Right lobe of liver (tissue), 4 donors: Measurements from ENCODE around the gene ANAPC13.

ENCODE experiments used
- POLR2A ChIP-seq: fragments of 450-650 bp; IDR thresholded peaks from one replicate; pipeline ENCODE4 v1.6.1; 2017; ENCODE audit warnings: antibody characterized with exemption, mild to moderate bottlenecking
- TF ChIP-seq, protein P1 (sequence below), 4 donors: fragments of 200-600 bp in 3 of 4; fragments of 450-650 bp in 1 of 4; IDR thresholded peaks; one replicate each; pipeline versions ENCODE4 v1.5.1 to v1.8.0; 2016 to 2022; ENCODE audit warnings: antibody characterized with exemption in 4 of 4, mild to moderate bottlenecking in 2 of 4
- donor health status: DM: no; HTN: no; CAD: no.
- donor health status: DM: no; HTN: no; CAD: no.
- donor health status: DM: no; HTN: yes; CAD: no.

DNA sequence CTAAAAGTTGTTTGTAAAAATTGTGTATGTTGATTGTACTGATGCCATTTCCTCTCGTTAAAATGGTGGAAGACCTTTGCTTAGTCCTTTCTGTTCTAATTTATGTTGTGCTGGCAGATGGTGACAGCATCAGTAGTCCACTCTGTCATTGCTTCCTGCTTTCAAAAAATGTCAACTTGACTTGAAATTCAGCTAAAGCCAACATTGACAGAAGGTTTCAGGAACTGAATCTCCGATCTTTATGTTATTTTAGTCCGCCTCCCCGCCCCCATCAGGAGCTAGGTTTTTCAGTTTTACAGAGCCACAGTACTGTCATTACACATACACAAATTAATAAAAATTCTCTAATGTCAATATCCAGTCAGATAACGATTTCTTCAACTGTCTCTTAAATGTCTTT lies 1.6 kb upstream of the ANAPC13 start:
- TF ChIP-seq, protein P1, sequence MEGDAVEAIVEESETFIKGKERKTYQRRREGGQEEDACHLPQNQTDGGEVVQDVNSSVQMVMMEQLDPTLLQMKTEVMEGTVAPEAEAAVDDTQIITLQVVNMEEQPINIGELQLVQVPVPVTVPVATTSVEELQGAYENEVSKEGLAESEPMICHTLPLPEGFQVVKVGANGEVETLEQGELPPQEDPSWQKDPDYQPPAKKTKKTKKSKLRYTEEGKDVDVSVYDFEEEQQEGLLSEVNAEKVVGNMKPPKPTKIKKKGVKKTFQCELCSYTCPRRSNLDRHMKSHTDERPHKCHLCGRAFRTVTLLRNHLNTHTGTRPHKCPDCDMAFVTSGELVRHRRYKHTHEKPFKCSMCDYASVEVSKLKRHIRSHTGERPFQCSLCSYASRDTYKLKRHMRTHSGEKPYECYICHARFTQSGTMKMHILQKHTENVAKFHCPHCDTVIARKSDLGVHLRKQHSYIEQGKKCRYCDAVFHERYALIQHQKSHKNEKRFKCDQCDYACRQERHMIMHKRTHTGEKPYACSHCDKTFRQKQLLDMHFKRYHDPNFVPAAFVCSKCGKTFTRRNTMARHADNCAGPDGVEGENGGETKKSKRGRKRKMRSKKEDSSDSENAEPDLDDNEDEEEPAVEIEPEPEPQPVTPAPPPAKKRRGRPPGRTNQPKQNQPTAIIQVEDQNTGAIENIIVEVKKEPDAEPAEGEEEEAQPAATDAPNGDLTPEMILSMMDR (IDR thresholded peaks at IDR 0.05): no peak
- no peak for TF ChIP-seq POLR2A
